KMS-11 (cell line): ENCODE results near the gene GABRB3.

Source experiments
- H2AFZ ChIP-seq: fragments of 200-600 bp; sonication (generic); 2 replicates; pipeline ENCODE4 v1.6.1; 2016; ENCODE audit warnings: antibody characterized with exemption, mixed run types, low read depth
- H3K27ac ChIP-seq: fragments of 200-600 bp; sonication (generic); 2 replicates; pipeline ENCODE4 v1.6.1; 2016; ENCODE audit warnings: mild to moderate bottlenecking, mixed run types
- H3K27me3 ChIP-seq: fragments of 200-600 bp; sonication (generic); 2 replicates; pipeline ENCODE4 v1.6.1; 2017; ENCODE audit warnings: mild to moderate bottlenecking, low read depth, mixed run types, moderate library complexity; ENCODE audit not compliant: insufficient read depth
- H3K36me3 ChIP-seq: fragments of 200-600 bp; sonication (generic); 2 replicates; pipeline ENCODE4 v1.6.1; 2017; ENCODE audit warnings: mild to moderate bottlenecking, mixed run types; ENCODE audit not compliant: insufficient read depth
- H3K4me1 ChIP-seq: fragments of 200-600 bp; sonication (generic); 2 replicates; pipeline ENCODE4 v1.6.1; 2016; ENCODE audit warnings: mild to moderate bottlenecking, low read depth, mixed run types; ENCODE audit not compliant: poor library complexity, severe bottlenecking
- H3K4me2 ChIP-seq: fragments of 200-600 bp; sonication (generic); 2 replicates; pipeline ENCODE4 v1.7.0; 2016; ENCODE audit warnings: mild to moderate bottlenecking, mixed run types
- H3K4me3 ChIP-seq: fragments of 200-600 bp; sonication (generic); IDR thresholded peaks from 2 replicates; pipeline ENCODE4 v1.6.1; 2017; ENCODE audit warnings: low read depth, low read length, mixed read lengths; ENCODE audit not compliant: insufficient read depth
- H3K79me2 ChIP-seq: fragments of 200-600 bp; sonication (generic); 2 replicates; pipeline ENCODE4 v1.6.1; 2016; ENCODE audit warnings: low read depth, mixed run types; ENCODE audit not compliant: insufficient read depth
- H3K9ac ChIP-seq: fragments of 200-600 bp; sonication (generic); 2 replicates; pipeline ENCODE4 v1.6.1; 2016; ENCODE audit warnings: mild to moderate bottlenecking, mixed run types
- H4K20me1 ChIP-seq: fragments of 200-600 bp; sonication (generic); 2 replicates; pipeline ENCODE4 v1.6.1; 2016; ENCODE audit warnings: mild to moderate bottlenecking, mixed run types; ENCODE audit not compliant: insufficient read depth
- CTCF ChIP-seq: fragments of 200-600 bp; sonication (generic); conservative IDR thresholded peaks from 2 replicates; pipeline ENCODE4 v1.6.1; 2017; ENCODE audit warnings: low read depth, mild to moderate bottlenecking, antibody characterized with exemption, low read length, moderate library complexity, mixed read lengths

GABRB3 gene

GRCh38 chr15:26635614-26636013 lies 137.3 kb downstream of the GABRB3 start:
- Histone ChIP-seq H3K36me3 (no peaks in the 10 kb centered on the region), H4K20me1 (no peaks in the 10 kb centered on the region), H2AFZ (no peak overlapping the region), H3K79me2 (no peaks in the 10 kb centered on the region), H3K4me1 (no peaks in the 10 kb centered on the region), H3K27me3 (no peaks in the 10 kb centered on the region), H3K4me2 (no peak overlapping the region), H3K4me3 (no peak overlapping the region), H3K9ac (no peak overlapping the region), H3K27ac (no peak overlapping the region)
- TF ChIP-seq CTCF = no peak

- Histone ChIP-seq H4K20me1 (no peaks in the 10 kb centered on the region), H3K9ac (no peak overlapping the region)
Measured at GRCh38 chr15:26635105-26635504, 137.8 kb downstream of the GABRB3 start.

GRCh38 chr15:26634319-26634718 lies 138.5 kb downstream of the GABRB3 start:
- Histone ChIP-seq H4K20me1 (no peaks in the 10 kb centered on the region), H3K79me2 (no peaks in the 10 kb centered on the region), H3K27ac (no peak overlapping the region), H3K4me3 (no peak overlapping the region), H3K9ac (no peak overlapping the region), H3K4me1 (no peaks in the 10 kb centered on the region), H3K27me3 (no peaks in the 10 kb centered on the region), H3K36me3 (no peaks in the 10 kb centered on the region), H3K4me2 (no peak overlapping the region), H2AFZ (no peak overlapping the region)
- TF ChIP-seq CTCF = no peak

More at GRCh38 chr15:26635105-26635504, 137.8 kb downstream of the GABRB3 start:
- TF ChIP-seq CTCF = no peak
- H3K27ac ChIP-seq = no peak overlapping the region
- H2AFZ ChIP-seq = no peak overlapping the region
- H3K79me2 ChIP-seq = no peaks in the 10 kb centered on the region
- no peak overlapping the region for H3K4me3 ChIP-seq
- no peak overlapping the region for H3K4me2 ChIP-seq
- no peaks in the 10 kb centered on the region for H3K27me3 ChIP-seq
- H3K36me3 ChIP-seq = no peaks in the 10 kb centered on the region
- no peaks in the 10 kb centered on the region for H3K4me1 ChIP-seq

GRCh38 chr15:26632500-26632899 lies 140.4 kb downstream of the GABRB3 start:
- TF ChIP-seq CTCF = no peak

More at GRCh38 chr15:26632500-26632899, 140.4 kb downstream of the GABRB3 start:
- H3K27me3 ChIP-seq = no peaks in the 10 kb centered on the region
- H3K9ac ChIP-seq = no peak overlapping the region
- no peak overlapping the region for H3K27ac ChIP-seq
- H2AFZ ChIP-seq = no peak overlapping the region
- no peaks in the 10 kb centered on the region for H3K4me1 ChIP-seq
- no peaks in the 10 kb centered on the region for H4K20me1 ChIP-seq
- H3K79me2 ChIP-seq = no peaks in the 10 kb centered on the region
- H3K4me2 ChIP-seq = no peak overlapping the region
- H3K36me3 ChIP-seq = no peaks in the 10 kb centered on the region
- H3K4me3 ChIP-seq = no peak overlapping the region
